Ovary (tissue), 3 donors: ENCODE data around the gene JPT1.

Source experiments
- CTCF ChIP-seq, 3 donors: fragments of 450-650 bp in 2 of 3; fragments of 200-600 bp in 1 of 3; IDR thresholded peaks; one replicate each; pipeline versions ENCODE4 v1.5.1 to v1.8.0; 2016 to 2022; ENCODE audit warnings: antibody characterized with exemption in 3 of 3, mild to moderate bottlenecking in 1 of 3
- POLR2A ChIP-seq: fragments of 450-650 bp; IDR thresholded peaks from one replicate; pipeline ENCODE4 v1.6.1; 2017; ENCODE audit warnings: antibody characterized with exemption, mild to moderate bottlenecking, moderate library complexity
- donor health status: DM: no; HTN: no; CAD: no.

- no peak for TF ChIP-seq CTCF (IDR thresholded peaks at IDR 0.05)
- TF ChIP-seq POLR2A, result no peak
These were observed 37.6 kb downstream of the JPT1 start for GRCh38 chr17:75116737-75117136.
